Measurements from ENCODE around the gene TMEM134.
A peak's percentile ranks its signal among the peaks of the same experiment; 100 is the strongest.

The TMEM134 gene

GRCh38 chr11:67500831-67501715, 32.0 kb upstream of the TMEM134 start:
- no peak for DNase-seq (ENCODE audit: low read depth in 3 of 3)

DNA sequence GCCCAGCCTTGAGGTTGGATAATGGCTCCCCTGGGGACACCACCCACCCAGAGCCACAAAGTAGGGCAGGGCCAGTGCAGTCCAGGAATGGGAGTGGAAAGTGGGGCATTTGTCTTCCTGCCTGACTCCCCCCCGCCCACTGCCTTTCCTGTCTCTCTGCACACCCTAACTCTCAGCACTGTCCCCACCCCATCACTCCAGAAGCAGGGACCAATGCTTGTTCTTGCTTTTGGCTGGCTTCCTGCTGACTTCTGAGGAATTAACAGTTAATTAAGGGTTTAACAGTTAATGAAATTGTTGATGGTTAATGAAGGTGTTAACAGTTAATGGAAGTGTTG, 31.4 kb upstream of the TMEM134 start:
- no peak for DNase-seq (ENCODE audit: low read depth in 3 of 3)

DNA sequence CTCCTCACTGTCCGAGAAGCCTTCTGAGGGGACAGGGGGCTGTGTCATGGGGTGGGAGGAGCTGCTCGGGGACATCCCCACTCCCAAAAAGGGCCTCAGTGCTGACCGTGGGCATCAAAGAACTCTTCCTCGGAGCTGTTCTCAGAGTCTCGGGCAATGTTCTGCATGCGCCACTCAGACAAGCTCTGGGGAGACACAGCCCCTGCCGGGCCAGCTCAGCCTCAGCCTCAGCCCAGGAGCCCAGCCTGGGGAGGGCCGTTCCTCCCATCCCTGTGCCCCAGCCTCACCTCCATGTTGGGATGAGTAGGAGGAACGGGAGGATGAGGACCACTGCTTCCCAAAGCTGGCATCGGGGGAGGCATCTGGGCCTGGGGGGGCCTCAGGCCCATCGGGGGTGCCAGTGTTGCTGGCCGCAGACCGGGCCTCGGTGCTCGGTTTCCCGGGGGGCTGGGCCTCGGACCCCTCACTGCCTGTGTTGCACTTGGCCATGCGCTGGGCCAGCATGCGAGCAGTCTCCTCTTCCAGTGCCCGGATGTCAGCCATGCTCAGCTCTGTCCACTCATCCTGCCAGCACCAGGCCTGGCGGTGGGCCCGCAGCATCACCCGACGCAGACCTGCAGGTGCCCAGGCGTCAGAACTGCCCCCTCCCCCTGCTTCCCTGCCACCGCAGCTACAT, 30.9 kb upstream of the TMEM134 start:
- no peak for DNase-seq (ENCODE audit: low read depth in 3 of 3)

- DNase-seq (ENCODE audit: low read depth in 3 of 3), result no peak
Measured at GRCh38 chr11:67498544-67498972, 29.5 kb upstream of the TMEM134 start.

DNA sequence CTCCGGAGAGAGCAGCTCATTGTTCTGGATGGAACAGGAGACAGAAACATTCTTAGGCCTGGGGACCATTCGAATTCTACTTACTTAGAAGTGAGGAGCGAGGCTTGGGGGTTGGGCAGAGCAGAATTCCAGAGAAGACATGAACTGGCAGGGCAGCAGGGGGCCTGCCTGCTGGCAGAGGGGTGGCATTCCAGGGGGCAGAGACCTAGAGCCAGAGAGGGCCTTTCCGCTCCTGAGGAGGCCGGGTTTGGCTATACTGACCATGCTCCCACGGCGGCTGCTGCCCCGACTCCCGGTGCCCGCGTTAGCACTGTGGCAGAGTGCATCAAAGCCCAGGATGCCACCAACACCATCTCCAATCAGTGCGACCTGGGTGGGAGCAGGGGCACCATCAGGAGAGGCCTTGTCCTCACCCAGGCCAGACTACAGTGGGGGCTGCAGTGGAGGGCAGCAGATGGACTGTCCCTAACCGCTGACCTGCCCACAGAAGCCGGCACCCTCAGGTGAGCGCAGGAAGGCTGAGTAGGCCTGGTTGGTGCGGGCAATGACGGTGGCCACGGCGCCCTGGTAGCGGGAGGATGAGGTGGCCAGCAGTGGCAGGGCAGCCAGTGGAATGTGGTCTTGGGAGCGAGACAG, 28.7 kb upstream of the TMEM134 start:
- DNase-seq (ENCODE audit: low read depth in 3 of 3), result no peak

DNA sequence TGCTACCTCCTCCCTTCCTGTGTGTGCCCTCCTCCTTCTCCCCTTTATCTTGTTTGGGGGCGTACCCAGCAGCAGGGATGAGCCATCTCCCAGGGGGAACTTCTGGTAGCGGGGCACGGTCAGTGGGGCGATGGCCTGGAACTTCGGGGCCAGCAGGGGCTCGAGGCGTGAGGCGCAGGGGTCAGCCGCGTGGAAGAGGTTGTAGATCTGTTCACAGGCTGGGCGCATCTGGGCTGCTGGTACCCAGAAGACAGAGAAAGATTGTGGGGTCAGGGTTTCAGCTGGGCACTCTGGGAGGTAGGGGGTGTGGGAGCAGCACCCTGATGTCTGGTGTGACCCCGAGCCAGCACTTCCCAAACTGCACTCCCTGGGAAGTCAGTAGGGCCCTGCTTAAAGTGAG, 27.1 kb upstream of the TMEM134 start:
- no peak for DNase-seq (ENCODE audit: low read depth in 3 of 3)

- DNase-seq (ENCODE audit: low read depth in 3 of 3), result no peak
Measured at GRCh38 chr11:67495234-67496005, 26.4 kb upstream of the TMEM134 start.

DNA sequence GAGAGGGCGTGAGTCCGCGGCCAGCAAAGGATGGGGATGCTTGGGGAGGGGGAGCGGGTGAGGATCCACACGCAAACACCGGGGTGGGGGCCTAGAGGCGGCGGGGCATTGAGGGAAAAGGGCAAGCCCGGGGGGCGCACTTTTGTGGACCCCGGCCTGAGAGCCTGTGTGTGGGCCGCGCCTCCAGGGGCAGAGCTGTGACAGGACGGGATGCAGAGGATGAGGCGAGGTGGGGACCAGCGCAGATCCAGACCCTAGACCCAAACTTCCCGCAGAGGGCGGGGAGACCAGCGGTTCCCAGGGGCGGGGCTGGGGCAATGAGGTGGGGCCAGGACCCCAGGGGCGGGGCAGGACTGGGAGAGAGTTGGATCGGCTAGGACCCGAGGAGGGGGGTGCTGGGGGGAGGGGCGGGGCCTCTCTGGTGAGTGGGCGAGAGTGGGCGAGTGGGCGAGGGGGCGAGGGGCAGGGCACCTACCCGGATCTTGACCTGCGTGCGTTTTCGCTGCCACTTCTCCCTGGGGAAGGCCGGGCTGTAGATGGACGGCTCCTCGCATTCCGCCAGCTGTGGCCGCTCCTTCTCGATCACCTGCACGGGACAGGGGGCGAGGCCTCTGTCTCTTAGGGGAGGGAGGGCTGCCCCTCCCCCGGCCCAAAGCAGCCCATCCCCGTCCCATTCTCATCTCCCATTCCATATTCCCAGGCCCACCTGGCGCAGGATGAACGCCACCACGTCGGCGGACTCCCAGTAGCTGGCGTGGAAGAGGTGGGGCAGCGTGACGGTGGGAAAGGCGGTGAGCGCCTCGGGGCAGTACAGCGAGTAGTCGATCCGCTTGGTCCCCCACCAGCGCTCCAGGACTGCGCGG, 25.6 kb upstream of the TMEM134 start:
- no peak for DNase-seq (ENCODE audit: low read depth in 3 of 3)

DNA sequence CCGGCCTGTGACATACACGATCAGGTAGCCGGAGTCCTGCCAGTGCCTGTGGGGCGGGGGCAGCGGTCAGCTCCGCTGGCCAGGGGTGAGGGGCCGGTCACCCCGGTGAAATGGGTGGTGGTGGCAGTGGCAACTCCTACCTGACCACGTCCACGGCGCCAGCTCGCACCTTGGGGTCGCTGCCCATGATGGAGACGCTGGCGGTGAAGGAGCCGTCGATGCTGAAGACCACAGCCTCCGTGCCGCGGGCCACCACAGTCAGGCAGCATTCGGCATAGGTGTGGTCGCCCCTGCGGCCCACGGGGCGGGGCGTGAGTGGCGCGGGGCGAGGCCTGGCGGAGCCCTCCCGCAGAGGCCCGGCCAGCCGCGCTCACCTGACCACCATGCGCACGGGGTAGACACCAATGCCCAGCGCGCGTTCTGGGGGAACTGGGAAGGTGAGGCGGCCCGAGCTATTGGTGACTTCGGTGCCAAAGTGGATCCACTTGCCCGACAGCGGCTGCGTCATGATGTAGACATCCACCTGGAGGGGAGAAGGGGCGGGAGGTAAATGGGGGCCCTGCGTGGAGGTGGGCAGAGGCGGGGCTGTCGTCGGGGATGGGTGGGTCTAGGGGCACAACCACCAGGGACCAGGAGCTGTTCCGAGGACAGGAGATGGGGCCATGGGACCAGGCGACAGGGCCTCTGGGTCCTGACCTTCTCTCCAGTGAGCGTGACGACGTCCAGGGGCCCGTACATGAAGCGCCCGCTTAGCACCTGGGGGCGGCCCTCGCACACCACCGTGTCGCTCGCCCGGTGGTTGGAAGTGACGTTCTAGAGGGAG, 24.7 kb upstream of the TMEM134 start:
- no peak for DNase-seq (ENCODE audit: low read depth in 3 of 3)

- no peak for DNase-seq (ENCODE audit: low read depth in 3 of 3)
Measured at GRCh38 chr11:67492801-67493547, 23.9 kb upstream of the TMEM134 start.

- no peak for DNase-seq (ENCODE audit: low read depth in 3 of 3)
Measured at GRCh38 chr11:67492069-67492727, 23.1 kb upstream of the TMEM134 start.

GRCh38 chr11:67491276-67492068, 22.4 kb upstream of the TMEM134 start:
- no peak for DNase-seq (ENCODE audit: low read depth in 3 of 3)

GRCh38 chr11:67490727-67491065, 21.6 kb upstream of the TMEM134 start:
- no peak for DNase-seq (ENCODE audit: low read depth in 3 of 3)

- no peak for DNase-seq (ENCODE audit: low read depth in 3 of 3)
Measured at GRCh38 chr11:67489885-67490726, 21.1 kb upstream of the TMEM134 start.

DNA sequence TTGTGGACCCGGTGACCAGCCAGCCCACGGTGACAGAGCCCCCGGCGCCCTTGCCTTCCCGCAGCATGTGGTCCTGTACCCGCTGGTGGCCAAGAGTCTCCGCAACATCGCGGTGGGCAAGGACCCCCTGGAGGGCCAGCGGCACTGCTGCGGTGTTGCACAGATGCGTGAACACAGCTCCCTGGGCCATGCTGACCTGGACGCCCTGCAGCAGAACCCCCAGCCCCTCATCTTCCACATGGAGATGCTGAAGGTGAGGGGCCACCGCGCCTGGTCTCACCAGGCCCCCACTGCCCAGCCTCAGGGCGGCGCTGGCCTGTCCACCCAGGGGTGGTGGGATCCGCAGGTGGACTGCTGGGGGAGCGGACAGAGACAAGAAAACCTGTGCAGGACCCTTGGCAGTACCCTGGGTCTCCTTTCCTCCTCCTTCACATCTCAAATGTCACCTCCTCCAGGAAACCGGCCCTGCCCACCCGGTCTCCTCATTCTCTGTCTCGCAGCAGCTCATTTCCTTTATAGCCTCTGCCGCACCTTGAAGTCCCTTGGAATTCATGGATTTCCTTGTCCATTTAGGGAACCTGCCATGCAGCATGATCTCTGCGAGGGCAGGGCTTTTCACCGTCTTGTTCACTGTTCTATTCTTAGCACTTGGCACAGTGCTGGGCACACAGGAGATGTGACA, 20.3 kb upstream of the TMEM134 start:
- DNase-seq (ENCODE audit: low read depth in 3 of 3), result no peak

GRCh38 chr11:67486481-67487195, 17.6 kb upstream of the TMEM134 start:
- peak in 1 of 3 donors; percentile 43 for DNase-seq (ENCODE audit: low read depth in 3 of 3)

Data from stimulated activated CD4-positive, alpha-beta T cell treated with anti-CD3 and anti-CD28 coated beads, TNF-alpha, amount 100 ng/mL, for 48 hours (primary cell).